ACC112 (cell line): ENCODE data around the gene RNF208.

ENCODE experiments used
- H2AFZ ChIP-seq: fragments of 200-600 bp; sonication (generic); one replicate; pipeline ENCODE4 v1.6.0; 2017; ENCODE audit warnings: antibody characterized with exemption, low read length; ENCODE audit not compliant: unreplicated experiment
- H3K27ac ChIP-seq: fragments of 200-600 bp; sonication (generic); 2 replicates; pipeline ENCODE4 v1.5.1; 2014; ENCODE audit warnings: low read depth, mild to moderate bottlenecking, antibody characterized with exemption, low read length, moderate library complexity
- H3K27me3 ChIP-seq: fragments of 200-600 bp; sonication (generic); 2 replicates; pipeline ENCODE4 v1.6.1; 2014; ENCODE audit warnings: mild to moderate bottlenecking, antibody characterized with exemption, low read length, moderate library complexity, mixed read lengths; ENCODE audit not compliant: insufficient read depth
- H3K36me3 ChIP-seq: fragments of 200-600 bp; sonication (generic); 2 replicates; pipeline ENCODE4 v1.6.1; 2016; ENCODE audit warnings: mild to moderate bottlenecking, antibody characterized with exemption, low read length, moderate library complexity, mixed read lengths; ENCODE audit not compliant: insufficient read depth
- H3K4me1 ChIP-seq: fragments of 200-600 bp; sonication (generic); one replicate; pipeline ENCODE4 v1.6.1; 2016; ENCODE audit warnings: low read length, mixed read lengths; ENCODE audit not compliant: insufficient read depth, unreplicated experiment, control insufficient read depth
- H3K4me3 ChIP-seq: fragments of 200-600 bp; sonication (generic); 2 replicates; pipeline ENCODE4 v1.5.1; 2014; ENCODE audit warnings: mild to moderate bottlenecking, low read depth, low read length
- H3K79me2 ChIP-seq: fragments of 200-600 bp; sonication (generic); one replicate; pipeline ENCODE4 v1.6.0; 2016; ENCODE audit warnings: low read length; ENCODE audit not compliant: control insufficient read depth, unreplicated experiment, insufficient read depth

Gene RNF208

DNA sequence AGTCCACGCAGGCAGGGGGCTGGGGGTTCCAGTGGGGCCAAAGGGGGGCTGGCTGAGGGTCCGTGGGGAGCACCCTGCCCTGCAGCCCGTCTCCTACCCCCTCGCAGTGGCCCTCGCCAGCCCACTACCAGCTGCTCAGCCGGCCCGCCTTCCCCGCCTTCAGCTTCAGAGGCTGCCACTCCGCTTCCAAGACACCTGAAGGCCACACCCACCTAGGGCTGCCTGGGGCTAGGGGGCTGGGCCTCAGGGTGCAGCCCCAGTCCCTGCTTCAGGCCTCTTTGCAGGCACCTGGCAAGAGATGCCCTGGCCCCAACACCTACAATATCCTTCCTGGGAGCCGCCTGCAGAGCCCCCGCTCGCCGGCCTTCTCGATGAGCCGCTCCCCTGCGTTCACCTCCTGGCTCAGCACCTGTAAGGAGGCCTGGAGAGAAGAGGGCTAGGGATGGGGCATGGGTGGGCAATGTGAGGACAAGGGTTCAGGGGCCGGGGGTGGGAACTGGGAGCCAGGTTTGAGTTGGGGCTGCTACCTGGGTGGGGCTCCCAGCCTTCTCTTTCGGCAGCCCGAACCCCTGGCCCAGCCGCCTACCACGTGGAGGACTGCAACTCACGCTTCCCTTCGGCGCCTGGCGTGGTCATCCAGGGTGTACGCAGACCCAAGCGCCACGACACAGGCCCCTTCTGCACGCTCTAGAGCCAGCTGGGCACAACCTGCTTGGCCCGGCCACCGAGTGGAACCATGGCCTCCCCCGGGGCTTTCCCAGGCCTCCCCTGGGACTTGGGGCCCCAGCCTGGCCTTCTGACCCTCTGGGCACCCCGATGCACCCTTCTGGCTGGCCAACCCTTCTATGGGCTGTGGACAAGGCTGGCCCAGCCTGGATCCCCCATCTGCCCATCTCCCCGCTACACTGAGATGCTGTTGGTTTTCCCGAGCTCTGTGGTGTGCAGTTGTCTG is 30.8 kb upstream of the RNF208 start:
- peaks cover 19% of the 10 kb centered on the region for H3K79me2 ChIP-seq
- peaks cover 14% of the 10 kb centered on the region for H3K4me1 ChIP-seq
- H3K36me3 ChIP-seq, result 0 out of 2 replicates have a peak, but pooled peaks cover 3% of the 10 kb centered on the region
- H3K4me3 ChIP-seq, result no peak overlapping the region
- H3K27ac ChIP-seq, result no peak overlapping the region
- H3K27me3 ChIP-seq, result no peaks in the 10 kb centered on the region
- no peak overlapping the region for H2AFZ ChIP-seq

DNA sequence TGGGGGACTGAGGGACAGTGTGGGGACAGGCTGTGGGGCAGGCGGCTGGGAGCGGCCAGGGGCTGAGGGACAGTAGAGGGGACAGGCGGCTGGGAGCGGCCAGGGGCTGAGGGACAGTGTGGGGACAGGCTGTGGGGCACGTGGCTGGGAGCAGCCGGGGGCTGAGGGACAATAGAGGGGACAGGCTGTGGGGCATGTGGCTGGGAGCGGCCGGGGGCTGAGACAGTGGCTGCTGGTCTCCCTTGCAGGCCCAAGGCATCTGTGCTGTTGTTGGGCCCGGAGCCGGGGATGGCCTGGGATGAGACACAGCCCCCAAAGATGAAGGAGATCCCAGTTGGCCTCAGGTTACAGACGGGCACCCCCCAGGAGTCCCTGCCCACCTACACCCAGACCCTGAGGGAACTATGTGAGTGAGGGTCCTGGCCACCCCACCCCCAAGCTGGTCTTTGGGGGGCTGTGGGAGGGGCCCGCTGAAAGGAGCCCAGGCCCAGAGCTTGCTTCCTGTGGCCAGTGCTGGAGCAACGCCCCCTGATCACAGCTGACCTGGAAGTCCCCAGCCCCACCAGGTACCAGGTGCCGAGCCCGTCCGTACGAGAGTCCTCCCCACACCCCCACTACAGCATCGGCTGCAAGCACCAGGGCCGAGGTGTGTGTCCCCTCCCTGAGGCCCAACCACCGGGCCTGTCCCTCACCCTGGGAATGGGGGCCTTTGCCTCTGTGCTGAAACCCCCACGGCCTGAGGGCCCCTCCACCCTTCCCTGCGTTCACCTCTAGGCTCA is 29.6 kb upstream of the RNF208 start:
- no peaks in the 10 kb centered on the region for H3K36me3 ChIP-seq
- peaks cover 11% of the 10 kb centered on the region for H3K4me1 ChIP-seq
- H3K27ac ChIP-seq, result no peak overlapping the region
- no peak overlapping the region for H3K4me3 ChIP-seq
- peaks cover 13% of the 10 kb centered on the region for H3K79me2 ChIP-seq
- no peak overlapping the region for H2AFZ ChIP-seq
- no peaks in the 10 kb centered on the region for H3K27me3 ChIP-seq

DNA sequence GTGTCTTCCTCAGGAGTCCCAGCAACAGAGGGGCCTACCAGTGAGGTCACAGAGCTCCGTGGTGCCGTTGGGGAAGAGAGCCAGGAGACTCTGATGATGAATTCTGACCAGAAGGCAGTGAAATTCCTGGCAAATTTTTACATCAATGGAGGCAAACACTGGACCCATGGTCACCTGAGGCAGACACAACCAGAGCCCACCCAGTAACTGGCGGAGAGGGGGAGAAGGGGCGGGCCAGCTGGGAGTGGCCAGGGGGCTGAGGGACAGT is 29.1 kb upstream of the RNF208 start, which contains the start of gene STPG3:
Gene STPG3 (plus strand): TSS at position 93 of the 268 bp plus-strand sequence. CDS start 1 bp downstream, at position 94.
- Histone ChIP-seq H3K36me3 (no peaks in the 10 kb centered on the region), H3K4me1 (peaks cover 5% of the 10 kb centered on the region), H2AFZ (no peak within 1 kb of the TSS), H3K27ac (no peak within 1 kb of the TSS), H3K27me3 (no peaks in the 10 kb centered on the region), H3K79me2 (peaks cover 8% of the 10 kb centered on the region), H3K4me3 (no peak within 1 kb of the TSS)

DNA sequence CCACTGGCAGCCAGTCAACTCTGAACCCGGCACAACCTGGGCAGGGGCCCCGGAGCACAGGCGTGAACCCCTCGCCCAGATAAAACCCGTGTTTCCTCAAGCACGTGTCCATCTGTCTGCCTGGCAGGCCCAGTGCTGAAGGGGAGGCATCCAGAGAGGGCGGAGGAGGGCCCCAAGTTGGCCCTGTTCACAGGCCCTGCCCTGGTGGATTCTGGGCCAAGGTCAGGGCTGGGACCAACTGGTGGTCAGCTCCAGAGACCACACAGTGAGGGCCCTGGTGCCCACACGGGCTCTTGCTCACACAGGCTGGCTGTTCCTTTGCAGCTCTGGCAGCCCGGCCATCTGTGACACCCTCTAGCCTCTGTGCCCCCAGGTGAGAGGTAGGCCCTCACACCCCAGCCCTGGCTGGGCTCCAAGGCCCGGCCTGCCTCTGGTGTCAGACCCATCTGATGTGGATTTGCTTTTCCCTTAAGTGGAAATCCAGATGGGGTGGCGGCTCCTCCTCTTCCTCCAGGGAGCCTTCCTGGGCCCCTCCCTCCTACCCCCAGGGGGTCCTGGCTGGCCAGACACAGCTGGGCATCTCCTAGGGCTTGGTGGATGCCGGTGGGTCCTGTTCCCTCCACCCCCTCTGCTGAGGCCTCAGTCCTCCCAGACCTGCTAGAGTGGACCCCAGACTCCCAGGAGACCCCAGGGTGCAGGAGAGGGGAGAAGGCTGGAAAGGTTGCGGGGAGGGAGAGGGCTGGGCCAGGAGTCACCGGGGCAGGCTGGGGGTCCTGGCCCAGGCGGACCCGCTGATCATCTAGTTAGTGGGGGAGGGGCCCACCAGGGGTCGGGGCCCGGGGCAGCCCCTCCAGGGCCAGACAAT is 28.5 kb upstream of the RNF208 start:
- Histone ChIP-seq H3K4me3 (no peak overlapping the region), H3K4me1 (peaks cover 5% of the 10 kb centered on the region), H3K36me3 (no peaks in the 10 kb centered on the region), H3K79me2 (peaks cover 2% of the 10 kb centered on the region), H3K27me3 (no peaks in the 10 kb centered on the region), H2AFZ (no peak overlapping the region), H3K27ac (no peak overlapping the region)

DNA sequence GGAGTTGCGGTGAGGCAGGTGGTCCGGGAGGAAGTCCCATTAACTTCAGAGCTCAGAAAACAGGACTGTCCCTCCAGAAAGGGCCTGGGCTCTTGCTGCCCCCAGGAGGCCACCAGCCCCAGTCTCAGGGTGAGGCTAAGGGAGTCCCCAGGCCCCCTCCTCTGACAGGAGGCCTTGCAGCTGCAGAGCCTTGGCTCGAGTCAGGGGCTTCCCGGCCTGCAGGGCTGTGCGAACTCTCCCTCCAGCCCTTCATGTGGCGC is 25.8 kb upstream of the RNF208 start:
- H3K4me1 ChIP-seq, result peaks cover 15% of the 10 kb centered on the region
- peaks cover 3% of the 10 kb centered on the region; the same call in 1 of the 2 replicates for H3K36me3 ChIP-seq
- H2AFZ ChIP-seq, result no peak overlapping the region
- H3K27ac ChIP-seq, result no peak overlapping the region
- peaks cover 14% of the 10 kb centered on the region for H3K79me2 ChIP-seq
- H3K27me3 ChIP-seq, result no peaks in the 10 kb centered on the region
- H3K4me3 ChIP-seq, result no peak overlapping the region

DNA sequence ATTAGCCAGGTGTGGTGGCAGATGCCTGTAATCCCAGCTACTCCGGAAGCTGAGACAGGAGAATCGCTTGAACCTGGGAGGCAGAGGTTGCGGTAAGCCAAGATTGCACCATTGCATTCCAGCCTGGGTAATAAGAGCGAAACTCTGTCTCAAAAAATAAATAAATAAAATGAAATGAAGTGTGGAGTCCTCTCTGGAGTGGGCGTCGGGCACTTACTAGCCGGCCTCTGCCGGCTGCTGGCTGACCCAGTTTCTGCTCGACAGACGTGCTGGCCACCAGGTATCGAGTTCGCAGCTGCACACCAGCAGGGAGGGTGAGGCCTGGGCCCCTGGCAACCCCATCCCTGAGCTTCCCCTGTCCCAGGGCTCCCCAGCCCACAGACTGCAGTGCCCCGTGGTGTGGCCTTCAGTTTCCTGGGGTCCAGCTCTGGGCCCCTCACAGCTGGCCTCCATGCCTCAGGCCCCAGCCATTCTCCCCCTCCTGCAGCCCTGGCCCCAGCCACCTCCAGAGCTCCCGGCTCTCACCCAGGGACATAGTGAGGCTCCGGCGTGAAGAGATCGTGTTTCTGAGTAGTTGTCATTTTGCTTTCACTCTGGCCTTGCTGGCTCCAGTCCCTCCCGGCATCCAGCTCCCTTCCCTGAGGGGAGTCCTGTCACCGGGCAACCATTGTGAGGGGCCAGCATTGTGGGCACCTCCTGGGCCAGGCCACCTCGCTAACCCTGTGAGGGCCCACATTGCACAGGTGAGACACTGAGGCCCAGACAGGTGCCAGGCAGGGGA is 25.3 kb upstream of the RNF208 start:
- Histone ChIP-seq H3K36me3 (peaks cover 7% of the 10 kb centered on the region; the same call in 1 of the 2 replicates), H3K79me2 (peaks cover 19% of the 10 kb centered on the region), H3K27ac (no peak overlapping the region)

DNA sequence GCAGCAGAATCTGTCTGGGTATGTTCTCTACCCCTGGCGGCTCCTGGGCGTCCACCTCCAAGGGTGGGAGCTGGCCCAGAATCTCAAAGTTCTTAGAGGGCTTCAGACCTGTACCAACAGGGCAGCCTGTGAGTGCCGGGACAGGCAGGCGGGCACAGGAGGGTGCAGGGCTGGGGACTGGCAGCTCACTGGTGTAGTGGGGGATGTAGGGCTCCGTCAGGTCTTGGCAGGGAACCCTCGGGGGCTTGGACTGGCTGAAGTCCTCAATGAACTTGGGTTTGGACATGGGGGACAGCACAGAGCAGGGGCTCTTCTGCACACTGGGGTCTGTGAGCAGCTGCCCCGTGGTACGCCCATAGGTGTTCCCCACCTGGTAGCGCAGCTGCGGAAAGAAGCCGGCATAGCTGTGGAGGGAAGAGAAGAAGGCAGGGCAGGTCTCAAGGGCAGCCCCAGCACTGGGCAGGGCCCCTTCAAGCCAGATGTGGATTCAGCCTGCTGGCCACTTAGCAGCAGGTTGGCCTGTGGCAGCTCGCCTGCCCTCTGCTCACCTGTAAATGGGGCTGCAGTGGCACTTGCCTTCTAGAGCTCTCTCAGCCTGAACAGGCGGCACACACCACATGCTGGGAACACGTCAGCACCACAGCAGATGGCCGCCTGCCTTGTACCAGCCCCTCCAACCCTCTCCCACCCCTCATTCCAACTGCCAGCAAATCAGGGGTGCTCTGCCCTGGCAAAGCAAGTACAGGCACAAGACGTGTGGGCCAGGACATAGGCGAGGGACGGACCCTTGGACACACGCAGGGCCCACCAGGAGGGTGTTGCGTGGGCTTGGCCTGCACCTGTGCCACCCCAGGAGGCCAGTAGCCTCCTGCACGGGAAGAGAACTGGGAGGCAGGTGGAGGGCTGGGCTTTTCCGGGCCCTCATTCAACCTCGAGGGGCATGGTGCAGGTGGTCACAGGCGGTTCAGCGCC is 23.7 kb upstream of the RNF208 start:
- H3K4me1 ChIP-seq, result peaks cover 20% of the 10 kb centered on the region
- no peaks in the 10 kb centered on the region for H3K27me3 ChIP-seq
- H3K36me3 ChIP-seq, result peaks cover 15% of the 10 kb centered on the region; the same call in 1 of the 2 replicates

More for the DNA sequence above, 25.3 kb upstream of the RNF208 start:
- Histone ChIP-seq H3K4me1 (peaks cover 20% of the 10 kb centered on the region), H2AFZ (no peak overlapping the region), H3K4me3 (no peak overlapping the region), H3K27me3 (no peaks in the 10 kb centered on the region)

DNA sequence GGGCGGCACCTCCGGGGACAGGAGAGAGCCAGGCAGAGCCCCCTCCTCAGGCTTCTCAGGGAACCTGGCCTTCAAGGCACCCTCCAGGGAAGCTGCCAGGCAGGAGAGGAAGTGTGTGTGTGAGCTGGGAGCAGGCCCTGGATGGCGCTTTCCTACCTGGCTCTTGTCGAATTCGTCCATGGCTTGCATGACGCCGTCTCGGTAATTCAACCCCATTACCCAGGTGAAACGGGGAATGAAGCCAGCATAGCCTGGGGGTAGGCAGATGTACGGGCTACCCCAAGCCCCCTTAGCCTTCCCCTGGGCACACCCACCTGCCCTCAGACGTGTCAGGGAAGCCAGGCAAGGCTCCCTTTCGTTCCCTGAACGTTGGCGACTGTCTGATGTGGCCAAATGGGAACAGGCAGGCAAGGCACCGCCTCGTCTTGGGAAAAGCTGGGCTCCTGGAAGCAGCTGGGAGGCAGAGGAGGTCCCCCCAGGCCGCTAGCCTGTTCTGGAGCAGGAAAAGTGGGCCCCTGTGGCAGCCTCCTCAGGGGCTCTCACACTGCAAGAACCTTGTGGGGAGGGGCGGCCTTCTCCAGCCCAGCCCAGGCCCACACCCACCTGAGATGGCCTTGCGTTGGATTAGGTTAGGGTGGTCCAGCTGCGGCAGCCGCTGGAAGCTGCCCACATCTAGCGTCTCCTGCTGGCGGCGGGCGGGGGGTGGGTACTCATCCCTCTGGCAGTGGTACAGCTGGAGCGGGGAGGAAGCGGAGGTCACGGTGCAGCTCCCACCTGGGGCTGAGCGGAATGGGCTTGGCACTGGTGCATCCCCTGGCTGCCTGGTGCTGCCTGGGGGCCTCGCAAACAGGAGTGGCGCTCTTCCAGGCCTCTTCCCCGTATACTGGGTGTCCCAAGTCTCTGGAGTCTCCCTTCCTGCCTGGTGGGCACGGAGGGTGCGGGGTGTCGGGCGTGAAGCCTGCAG is 22.7 kb upstream of the RNF208 start:
- no peak overlapping the region for H3K4me3 ChIP-seq
- no peak overlapping the region for H3K27ac ChIP-seq
- peaks cover 15% of the 10 kb centered on the region; the same call in 1 of the 2 replicates for H3K36me3 ChIP-seq
- H3K27me3 ChIP-seq, result no peaks in the 10 kb centered on the region
- peaks cover 20% of the 10 kb centered on the region for H3K4me1 ChIP-seq
- H3K79me2 ChIP-seq, result peaks cover 28% of the 10 kb centered on the region
- no peak overlapping the region for H2AFZ ChIP-seq

More for the DNA sequence above, 23.7 kb upstream of the RNF208 start:
- H3K27ac ChIP-seq, result no peak overlapping the region
- peaks cover 28% of the 10 kb centered on the region for H3K79me2 ChIP-seq
- H3K4me3 ChIP-seq, result no peak overlapping the region
- no peak overlapping the region for H2AFZ ChIP-seq
